ENCODE results near the gene CYP46A1. TPM values are rescaled to one million over a fixed set of nuclear protein-coding genes. Genes with fewer than 3 reads are reported as not detected.

CYP46A1 gene
- total RNA-seq, 3 donors from 2014 or later (not counting 1 experiment from before 2014, with no cell fraction given), result 0.09 to 0.45 (median 0.09) TPM

- Mint-ChIP-seq H3K27ac (no peak overlapping the region), H3K36me3 (no peaks in the 10 kb centered on the region), H3K4me1 (peaks cover 5 to 7% of the 10 kb centered on the region in 2 donors), H3K4me3 (no peak overlapping the region), H3K27me3 (ENCODE audit: low read depth in 2 of 2) (peaks cover 23 to 25% of the 10 kb centered on the region in 2 donors), H3K9me3 (no peaks in the 10 kb centered on the region)
- Histone ChIP-seq H3K4me3 (ENCODE audit: low read length) (no peak overlapping the region), H3K36me3 (ENCODE audit: control insufficient read depth, insufficient read depth, low read length) (no peaks in the 10 kb centered on the region), H3K27ac (ENCODE audit: low read length) (no peak overlapping the region), H3K4me1 (ENCODE audit: control insufficient read depth, insufficient read depth, low read length) (peaks cover 6% of the 10 kb centered on the region), H3K27me3 (ENCODE audit: control insufficient read depth, insufficient read depth, low read length) (peaks cover 4% of the 10 kb centered on the region), H3K9me3 (ENCODE audit: control insufficient read depth, insufficient read depth, low read length) (no peaks in the 10 kb centered on the region)
- DNase-seq (no peak), ATAC-seq (no peak)
- intact Hi-C loops (cut with micrococcal nuclease), result no loop called here
- TF ChIP-seq CTCF (IDR thresholded peaks at IDR 0.05), result no peak
- WGBS (ENCODE audit: insufficient coverage), result 3% methylated on average over 9 of the region's 9 CpGs
These were observed 68.5 kb downstream of the CYP46A1 start for GRCh38 chr14:99752486-99753121.

- no peaks in the 10 kb centered on the region for H3K9me3 Mint-ChIP-seq
- peaks cover 5 to 7% of the 10 kb centered on the region in 2 donors for H3K4me1 Mint-ChIP-seq
- no peak for DNase-seq
These were observed 69.4 kb downstream of the CYP46A1 start for GRCh38 chr14:99753225-99754140.

DNA sequence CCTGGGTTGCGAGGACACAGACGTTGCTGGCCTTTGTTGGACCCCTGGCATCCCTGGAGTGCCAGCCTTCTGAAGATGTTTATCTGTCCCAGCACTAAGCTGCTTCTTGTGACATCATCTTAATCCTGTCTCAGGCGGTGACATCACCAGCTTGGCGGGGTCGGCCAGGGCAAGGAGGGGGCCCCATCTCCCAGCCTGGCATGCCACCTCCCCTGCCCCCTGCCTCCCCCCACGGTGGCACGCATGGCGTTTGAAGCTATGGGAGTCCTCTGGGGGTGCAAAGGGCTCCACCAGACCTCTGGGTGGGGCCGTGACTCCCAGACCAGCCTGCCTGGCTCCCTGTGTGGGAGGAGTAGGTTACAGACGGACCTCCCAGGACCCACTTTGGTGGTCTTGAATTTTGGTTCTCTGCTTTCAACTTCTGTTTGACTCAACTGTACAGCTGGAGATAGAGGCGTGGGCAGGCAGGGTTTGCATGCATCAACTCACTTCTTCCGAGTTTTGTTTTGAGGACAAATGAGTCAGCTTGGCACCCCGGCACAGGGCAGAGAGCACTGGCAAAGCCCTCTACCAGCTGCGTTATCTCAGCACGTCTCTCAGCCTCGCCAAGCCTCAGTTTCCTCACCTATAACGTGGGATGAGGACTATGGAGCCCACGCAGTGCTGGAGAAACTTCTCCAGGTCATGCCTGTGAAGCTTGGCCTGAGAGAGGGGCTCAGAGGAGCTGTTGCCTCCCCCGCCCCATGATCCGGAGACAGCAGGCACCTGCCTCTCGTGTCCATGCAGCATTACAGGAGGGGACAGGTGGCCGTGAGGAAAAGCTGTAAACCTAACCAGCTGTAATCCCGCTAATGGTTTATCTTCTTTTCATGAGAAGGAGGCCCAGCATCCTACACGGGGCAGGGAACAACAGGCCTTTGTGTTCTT is 70.3 kb downstream of the CYP46A1 start:
- intact Hi-C loops (cut with micrococcal nuclease), result no loop called here
- Mint-ChIP-seq H3K27me3 (ENCODE audit: low read depth in 2 of 2) (peaks cover 22 to 25% of the 10 kb centered on the region in 2 donors), H3K9me3 (no peaks in the 10 kb centered on the region), H3K4me3 (no peak overlapping the region), H3K27ac (no peak overlapping the region), H3K36me3 (no peaks in the 10 kb centered on the region), H3K4me1 (peaks cover 5 to 7% of the 10 kb centered on the region in 2 donors)
- peaks cover 6% of the 10 kb centered on the region for H3K4me1 ChIP-seq (ENCODE audit: control insufficient read depth, insufficient read depth, low read length)
- 73% methylated on average over 23 of the region's 24 CpGs for WGBS (ENCODE audit: insufficient coverage)
- no peaks in the 10 kb centered on the region for H3K9me3 ChIP-seq (ENCODE audit: control insufficient read depth, insufficient read depth, low read length)
- H3K4me3 ChIP-seq (ENCODE audit: low read length), result no peak overlapping the region
- DNase-seq (no peak), ATAC-seq (no peak)
- TF ChIP-seq CTCF (IDR thresholded peaks at IDR 0.05), result no peak
- H3K27ac ChIP-seq (ENCODE audit: low read length), result no peak overlapping the region
- no peaks in the 10 kb centered on the region for H3K36me3 ChIP-seq (ENCODE audit: control insufficient read depth, insufficient read depth, low read length)
- peaks cover 4% of the 10 kb centered on the region for H3K27me3 ChIP-seq (ENCODE audit: control insufficient read depth, insufficient read depth, low read length)

More at GRCh38 chr14:99753225-99754140, 69.4 kb downstream of the CYP46A1 start:
- no peak for TF ChIP-seq CTCF (IDR thresholded peaks at IDR 0.05)
- no peak for ATAC-seq
- Histone ChIP-seq H3K27ac (ENCODE audit: low read length) (no peak overlapping the region), H3K4me1 (ENCODE audit: control insufficient read depth, insufficient read depth, low read length) (peaks cover 6% of the 10 kb centered on the region), H3K27me3 (ENCODE audit: control insufficient read depth, insufficient read depth, low read length) (peaks cover 4% of the 10 kb centered on the region), H3K9me3 (ENCODE audit: control insufficient read depth, insufficient read depth, low read length) (no peaks in the 10 kb centered on the region), H3K36me3 (ENCODE audit: control insufficient read depth, insufficient read depth, low read length) (no peaks in the 10 kb centered on the region), H3K4me3 (ENCODE audit: low read length) (no peak overlapping the region)
- Mint-ChIP-seq H3K27me3 (ENCODE audit: low read depth in 2 of 2) (peaks cover 20 to 25% of the 10 kb centered on the region in 2 donors), H3K4me3 (no peak overlapping the region), H3K36me3 (no peaks in the 10 kb centered on the region), H3K27ac (no peak overlapping the region)
- WGBS (ENCODE audit: insufficient coverage), result 28% methylated on average over 15 of the region's 16 CpGs
- intact Hi-C loops (cut with micrococcal nuclease), result no loop called here
